ENCODE results near the gene TUBA8.
"Not testable (repeated sequence)": the region's sequence is repeated elsewhere in the genome, so short reads cannot be mapped to it uniquely, and the experiment has no call there.

The TUBA8 gene

GRCh38 chr22:18130699-18131429 lies 20.3 kb downstream of the TUBA8 start:
- DNase-seq, result no peak

- no peak for DNase-seq
Observed at GRCh38 chr22:18133452-18133851, 22.8 kb downstream of the TUBA8 start.

GRCh38 chr22:18136563-18137320 lies 26.1 kb downstream of the TUBA8 start:
- no peak for DNase-seq

DNA sequence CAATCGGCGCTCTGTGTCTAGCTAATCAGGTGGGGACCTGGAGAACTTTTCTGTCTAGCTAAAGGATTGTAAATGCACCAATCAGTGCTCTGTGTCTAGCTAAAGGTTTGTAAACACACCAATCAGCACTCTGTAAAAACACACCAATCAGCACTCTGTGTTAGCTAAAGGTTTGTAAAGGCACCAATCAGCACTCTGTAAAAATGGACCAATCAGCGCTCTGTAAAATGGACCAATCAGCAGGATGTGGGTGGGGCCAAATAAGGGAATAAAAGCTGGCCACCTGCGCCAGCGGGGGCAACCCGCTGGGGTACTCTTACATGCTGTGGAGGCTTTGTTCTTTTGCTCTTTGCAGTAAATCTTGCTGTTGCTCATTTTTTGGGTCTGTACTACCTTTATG lies 30.4 kb downstream of the TUBA8 start:
- DNase-seq, result not testable (repeated sequence)

GRCh38 chr22:18144105-18144504 lies 33.5 kb downstream of the TUBA8 start:
- DNase-seq, result no peak

DNA sequence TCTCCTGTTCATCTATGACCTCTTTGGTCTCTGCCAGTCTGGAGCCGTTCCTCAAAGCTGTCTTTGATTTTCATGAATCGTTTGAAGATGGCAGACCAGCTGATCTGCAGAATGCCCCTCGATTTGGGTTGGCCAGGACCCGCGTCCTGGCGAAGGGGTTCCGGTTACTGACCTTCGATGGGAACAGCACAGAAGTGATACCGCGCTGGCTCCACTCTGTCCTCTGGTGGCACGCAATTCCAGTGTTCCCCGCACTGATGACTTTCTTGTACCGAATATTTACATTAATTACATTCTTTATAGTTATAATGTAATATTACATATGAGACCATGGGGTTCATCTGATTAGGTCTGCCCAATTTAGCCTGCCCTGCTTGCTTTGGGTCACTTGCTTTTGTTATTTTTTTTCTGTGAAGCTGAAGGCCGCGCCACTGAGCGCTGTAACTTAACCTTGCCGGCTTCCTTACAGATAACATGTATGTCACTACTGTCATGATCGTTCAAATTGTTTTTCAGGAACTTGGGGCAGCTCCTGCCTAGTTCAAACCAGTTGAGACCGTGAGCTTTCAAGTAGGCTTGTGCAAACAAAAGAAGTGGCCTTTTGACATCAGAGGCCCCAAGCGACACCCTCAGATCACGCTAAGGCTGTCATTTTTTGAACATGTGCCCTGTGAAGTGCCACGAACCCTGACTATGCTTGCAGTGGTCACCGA lies 35.2 kb downstream of the TUBA8 start:
- DNase-seq, result no peak

GRCh38 chr22:18146389-18146753 lies 35.8 kb downstream of the TUBA8 start:
- DNase-seq, result no peak

- DNase-seq, result no peak
Observed at GRCh38 chr22:18147791-18148190, 37.2 kb downstream of the TUBA8 start.

DNA sequence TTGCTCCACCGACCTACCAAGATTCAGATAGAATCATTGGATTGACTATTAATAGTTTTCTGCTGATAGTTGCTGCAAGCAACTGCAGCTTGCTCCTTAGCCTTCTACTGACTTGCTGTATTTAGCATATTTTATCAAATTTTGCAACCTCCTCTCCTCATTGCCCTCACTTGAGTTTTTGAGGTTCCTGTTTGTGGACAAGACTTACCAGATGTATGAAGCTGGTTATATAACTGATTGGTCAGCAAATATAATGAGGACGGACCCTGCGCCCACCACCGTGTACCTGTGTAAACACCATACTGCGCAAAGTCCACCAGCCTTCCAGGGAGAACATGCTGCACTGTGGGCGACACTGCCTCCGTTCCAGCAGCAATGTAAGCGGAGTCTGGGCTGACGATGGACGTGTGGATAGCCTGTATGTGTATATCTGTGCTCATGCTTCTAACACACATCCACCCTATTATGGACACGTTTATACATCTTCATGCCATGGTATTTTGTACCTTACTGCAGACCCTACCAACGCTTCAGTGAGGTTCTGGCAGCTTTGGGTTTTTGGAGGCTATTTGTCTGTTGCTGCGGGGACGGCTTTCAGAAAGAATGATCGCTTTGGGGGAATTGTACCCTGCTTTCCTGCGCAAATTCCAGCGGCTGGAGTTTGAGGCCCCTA lies 37.8 kb downstream of the TUBA8 start:
- DNase-seq, result no peak

GRCh38 chr22:18152519-18152918 lies 41.9 kb downstream of the TUBA8 start:
- DNase-seq, result no peak

GRCh38 chr22:18154821-18155390 lies 44.3 kb downstream of the TUBA8 start:
- DNase-seq, result no peak

DNA sequence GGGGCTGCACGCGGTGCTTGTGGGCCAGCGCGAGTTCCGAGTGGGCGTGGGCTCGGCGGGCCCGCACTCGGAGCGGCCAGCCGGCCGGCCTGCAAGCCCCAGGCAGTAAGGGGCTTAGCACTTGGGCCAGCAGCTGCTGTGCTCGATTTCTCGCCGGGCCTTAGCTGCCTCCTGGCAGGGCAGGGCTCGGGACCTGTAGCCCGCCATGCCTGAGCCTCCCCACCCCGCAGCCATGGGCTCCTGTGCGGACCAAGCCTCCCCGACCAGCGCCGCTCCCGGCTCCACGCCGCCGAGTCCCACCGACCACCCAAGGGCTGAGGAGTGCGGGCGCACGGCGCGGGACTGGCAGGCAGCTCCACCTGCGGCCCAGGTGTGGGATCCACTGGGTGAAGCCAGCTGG lies 44.9 kb downstream of the TUBA8 start:
- not testable (repeated sequence) for DNase-seq

- peak; percentile 99 for DNase-seq
Observed at GRCh38 chr22:18156878-18157713, 46.5 kb downstream of the TUBA8 start.

GRCh38 chr22:18157714-18158028 lies 47.1 kb downstream of the TUBA8 start:
- no peak for DNase-seq

DNA sequence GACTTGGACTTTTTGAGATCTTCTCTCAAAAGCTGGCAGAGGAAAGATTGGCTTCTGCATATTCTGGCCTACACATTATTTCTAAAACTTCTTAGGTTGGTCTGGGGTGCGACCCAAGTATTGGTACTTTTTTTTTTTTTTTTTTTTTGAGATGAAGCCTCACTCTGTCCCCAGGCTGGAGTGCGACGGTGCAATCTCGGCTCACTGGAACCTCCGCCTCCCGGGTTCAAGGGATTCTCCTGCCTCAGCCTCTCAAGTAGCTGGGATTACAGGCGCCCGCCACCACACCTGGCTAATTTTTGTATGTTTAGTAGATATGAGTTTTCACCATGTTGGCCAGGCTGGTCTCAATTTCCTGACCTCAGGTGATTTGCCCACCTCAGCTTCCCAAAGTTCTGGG lies 50.0 kb downstream of the TUBA8 start:
- not testable (repeated sequence) for DNase-seq

DNA sequence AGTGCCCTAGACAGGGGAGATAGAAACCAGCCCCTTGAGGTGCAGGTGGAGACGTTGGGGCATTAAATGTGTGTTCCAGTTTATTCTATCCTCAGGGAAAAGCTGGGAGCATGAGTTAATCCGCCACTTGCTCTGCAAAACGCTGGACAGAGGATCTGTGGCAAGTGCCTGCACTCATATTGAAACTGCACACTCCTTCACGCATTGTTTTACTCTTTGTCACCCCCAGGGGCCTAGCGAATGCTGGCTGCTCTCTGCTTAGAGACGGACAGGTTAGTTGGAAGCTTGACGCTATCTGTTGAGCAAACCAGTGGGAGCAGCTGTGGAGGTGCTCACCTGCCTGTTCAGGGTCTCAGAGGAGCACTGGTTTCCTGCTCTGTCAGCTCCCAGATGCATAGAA lies 53.2 kb downstream of the TUBA8 start:
- DNase-seq, result not testable (repeated sequence)

GRCh38 chr22:18164584-18164983 lies 54.0 kb downstream of the TUBA8 start:
- not testable (repeated sequence) for DNase-seq

DNA sequence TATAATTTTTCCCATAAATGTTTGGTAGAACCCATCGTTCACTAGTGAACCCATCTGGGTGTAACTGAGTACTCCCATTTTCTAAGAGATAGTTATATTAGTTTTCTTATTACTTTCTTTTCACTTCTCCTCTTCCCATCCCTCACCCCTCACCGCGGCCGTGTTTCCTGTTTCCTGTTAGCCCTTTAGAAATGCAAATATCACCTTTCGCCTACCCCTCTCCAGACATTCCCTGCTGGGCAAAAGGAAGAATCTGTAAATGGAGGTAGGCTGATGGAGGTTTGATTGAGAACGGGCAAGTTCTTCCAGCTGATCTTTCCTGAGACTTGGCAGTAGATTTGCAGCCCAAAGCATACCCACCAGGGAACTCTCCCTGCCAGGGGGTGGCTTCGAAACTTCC lies 54.7 kb downstream of the TUBA8 start:
- not testable (repeated sequence) for DNase-seq

GRCh38 chr22:18170284-18170683 lies 59.7 kb downstream of the TUBA8 start:
- not testable (repeated sequence) for DNase-seq

DNA sequence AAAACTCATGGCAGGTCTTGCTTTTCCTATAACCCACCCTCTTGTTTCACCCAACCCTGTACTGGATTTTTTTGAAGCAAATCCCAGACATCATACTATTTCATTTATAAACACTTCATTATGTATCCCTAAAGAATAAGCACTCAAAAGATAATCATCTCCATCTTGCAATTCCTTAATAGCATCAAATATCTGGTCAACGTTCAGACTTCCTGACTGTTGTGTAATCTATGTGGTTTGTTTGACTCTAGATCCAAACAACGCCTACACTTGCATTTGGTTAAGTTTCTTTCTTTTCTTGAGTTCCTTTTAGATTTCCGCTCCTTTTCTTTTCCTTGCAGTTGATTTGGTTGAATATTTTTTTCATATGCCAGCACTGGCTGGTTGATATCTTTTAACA lies 61.6 kb downstream of the TUBA8 start:
- not testable (repeated sequence) for DNase-seq

DNA sequence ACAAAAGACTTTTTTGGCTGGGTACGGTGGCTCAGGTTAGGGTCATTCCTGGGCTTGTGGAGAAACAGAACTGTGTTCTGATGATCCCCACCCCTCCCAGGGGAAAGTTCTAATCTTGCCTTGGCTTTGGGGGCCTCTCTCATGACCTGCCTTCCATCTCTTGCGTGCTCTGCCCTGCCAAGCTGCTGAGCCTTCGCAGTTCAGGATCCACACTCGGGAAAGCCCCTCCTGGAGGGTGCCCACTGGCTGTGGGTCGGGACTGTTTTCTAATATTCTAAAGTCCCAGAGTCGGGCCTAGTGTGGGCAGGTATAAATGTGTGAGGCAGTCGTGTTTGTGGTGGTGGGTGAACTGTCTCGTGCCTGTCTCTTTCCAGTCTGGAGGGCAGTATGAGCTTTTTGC lies 62.2 kb downstream of the TUBA8 start:
- not testable (repeated sequence) for DNase-seq

- not testable (repeated sequence) for DNase-seq
Observed at GRCh38 chr22:18173441-18173840, 62.8 kb downstream of the TUBA8 start.
